Measurements from ENCODE around the gene ADAT2. TPM values are rescaled to one million over a fixed set of nuclear protein-coding genes. Genes with fewer than 3 reads are reported as not detected.

Gene ADAT2
- total RNA-seq, 2 experiments from 2014 or later = 35.9 to 40.8 TPM

DNA sequence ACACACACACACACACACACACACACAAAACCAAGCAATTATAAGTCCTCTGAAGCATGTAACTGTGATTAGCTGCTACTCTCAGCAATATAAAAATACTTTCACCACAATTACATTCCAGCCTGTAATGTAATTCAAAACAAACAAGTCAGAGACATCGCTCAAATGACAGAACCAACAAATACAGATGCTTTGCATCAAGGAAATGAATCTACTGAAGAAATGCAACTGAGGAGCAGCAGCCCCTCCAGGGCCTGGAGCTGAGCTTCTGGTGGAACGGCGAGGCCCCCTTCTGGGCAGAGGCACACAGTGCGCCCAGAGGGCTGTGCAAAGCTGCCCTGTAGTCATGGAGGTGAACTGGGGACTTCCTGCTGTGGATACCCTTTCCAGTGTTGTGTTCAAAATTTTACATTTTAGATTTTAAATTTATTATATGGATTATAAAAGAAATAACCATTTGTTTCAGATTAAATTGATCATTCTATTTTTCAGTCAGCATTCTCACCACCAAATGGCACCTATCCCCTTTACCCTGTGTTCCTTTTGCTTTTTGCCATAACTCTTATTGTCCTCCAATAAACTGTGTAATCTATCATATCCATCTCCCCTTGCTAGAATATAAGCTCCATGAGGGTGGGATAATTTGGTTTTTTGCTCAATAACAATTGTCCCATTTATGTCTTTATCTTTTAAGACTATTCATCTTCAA lies 23.2 kb downstream of the ADAT2 start:
- Mint-ChIP-seq H3K9me3 (no peaks in the 10 kb centered on the region), H3K4me3 (no peak overlapping the region), H3K36me3 (ENCODE audit: low read depth) (peaks cover 27% of the 10 kb centered on the region), H3K4me1 (ENCODE audit: low read depth) (peaks cover 5% of the 10 kb centered on the region), H3K27ac (no peak overlapping the region), H3K27me3 (no peaks in the 10 kb centered on the region)
- CTCF ChIA-PET = interaction anchor here (0.6 to 5.6 kb wide), 33 partner anchors 9 to 1070 kb away, joined by 3 to 34 read pairs (median 4); no protein-coding TSS in a partner anchor
- ATAC-seq = peak; percentile 100
- intact Hi-C loops (cut with micrococcal nuclease) = loop anchor here (10.0 kb wide), 2 partner anchors 862 to 952 kb away; no protein-coding TSS in a partner anchor
- DNase-seq = peak; percentile 80
- POLR2A ChIA-PET = interaction anchor here (0.7 kb wide), 1 partner anchor 368 kb away, joined by 3 read pairs; no protein-coding TSS in a partner anchor
- TF ChIP-seq, protein P1, sequence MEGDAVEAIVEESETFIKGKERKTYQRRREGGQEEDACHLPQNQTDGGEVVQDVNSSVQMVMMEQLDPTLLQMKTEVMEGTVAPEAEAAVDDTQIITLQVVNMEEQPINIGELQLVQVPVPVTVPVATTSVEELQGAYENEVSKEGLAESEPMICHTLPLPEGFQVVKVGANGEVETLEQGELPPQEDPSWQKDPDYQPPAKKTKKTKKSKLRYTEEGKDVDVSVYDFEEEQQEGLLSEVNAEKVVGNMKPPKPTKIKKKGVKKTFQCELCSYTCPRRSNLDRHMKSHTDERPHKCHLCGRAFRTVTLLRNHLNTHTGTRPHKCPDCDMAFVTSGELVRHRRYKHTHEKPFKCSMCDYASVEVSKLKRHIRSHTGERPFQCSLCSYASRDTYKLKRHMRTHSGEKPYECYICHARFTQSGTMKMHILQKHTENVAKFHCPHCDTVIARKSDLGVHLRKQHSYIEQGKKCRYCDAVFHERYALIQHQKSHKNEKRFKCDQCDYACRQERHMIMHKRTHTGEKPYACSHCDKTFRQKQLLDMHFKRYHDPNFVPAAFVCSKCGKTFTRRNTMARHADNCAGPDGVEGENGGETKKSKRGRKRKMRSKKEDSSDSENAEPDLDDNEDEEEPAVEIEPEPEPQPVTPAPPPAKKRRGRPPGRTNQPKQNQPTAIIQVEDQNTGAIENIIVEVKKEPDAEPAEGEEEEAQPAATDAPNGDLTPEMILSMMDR (IDR thresholded peaks at IDR 0.05) = peak; percentile 95

DNA sequence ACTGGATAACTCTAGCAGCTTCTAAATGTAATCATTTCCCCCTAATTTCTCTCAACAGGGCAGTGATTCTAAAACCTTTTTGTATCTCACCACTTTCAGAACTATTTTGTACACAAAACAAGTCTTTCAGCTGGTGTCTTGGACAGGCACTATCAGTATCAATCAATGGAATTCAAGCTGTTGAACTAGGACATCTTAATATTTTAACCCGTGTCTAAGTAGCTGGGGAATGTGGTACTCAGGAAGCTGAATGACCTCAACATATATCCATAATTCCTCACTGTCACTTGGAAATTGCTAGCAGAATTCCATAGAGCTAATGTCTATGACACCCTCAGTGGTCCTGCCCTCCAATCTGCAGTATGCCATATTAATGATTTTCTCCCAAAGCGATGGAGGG lies 24.5 kb downstream of the ADAT2 start:
- Mint-ChIP-seq H3K4me1 (ENCODE audit: low read depth) (peaks cover under 1% of the 10 kb centered on the region), H3K4me3 (no peak overlapping the region), H3K27me3 (no peaks in the 10 kb centered on the region), H3K9me3 (no peaks in the 10 kb centered on the region), H3K36me3 (ENCODE audit: low read depth) (peaks cover 18% of the 10 kb centered on the region), H3K27ac (no peak overlapping the region)
- DNase-seq = no peak
- TF ChIP-seq, protein P1 (IDR thresholded peaks at IDR 0.05) = no peak
- POLR2A ChIA-PET = no interaction called here
- intact Hi-C loops (cut with micrococcal nuclease) = loop anchor here (10.0 kb wide), 2 partner anchors 861 to 951 kb away; no protein-coding TSS in a partner anchor
- CTCF ChIA-PET = interaction anchor here (1.0 to 5.6 kb wide), 8 partner anchors 10 to 951 kb away, joined by 3 to 34 read pairs (median 8); no protein-coding TSS in a partner anchor
- ATAC-seq = no peak

DNA sequence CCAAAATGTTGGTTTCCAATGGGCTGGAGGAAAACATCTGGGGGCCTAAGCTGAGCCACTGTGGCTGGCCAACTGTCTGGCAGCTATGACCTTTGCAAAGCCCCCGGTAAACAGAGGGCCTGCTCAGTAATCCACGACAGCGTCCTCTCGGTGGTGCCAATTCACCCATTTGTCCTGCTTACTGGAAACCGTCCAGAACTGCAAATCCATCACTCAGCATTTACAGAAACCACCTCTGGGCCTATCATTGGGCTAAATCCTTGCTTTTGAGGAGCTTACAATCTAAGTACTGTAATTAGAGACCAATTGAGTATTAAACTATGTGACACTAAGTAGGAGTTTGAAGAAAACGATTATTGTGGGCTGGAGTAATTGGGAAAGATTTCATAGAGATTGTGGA lies 31.0 kb downstream of the ADAT2 start:
- no peak overlapping the region for H3K4me3 Mint-ChIP-seq
- peaks cover 11% of the 10 kb centered on the region for H3K36me3 Mint-ChIP-seq (ENCODE audit: low read depth)
- no peaks in the 10 kb centered on the region for H3K27me3 Mint-ChIP-seq
- ATAC-seq = no peak
- DNase-seq = no peak
- intact Hi-C loops (cut with micrococcal nuclease) = no loop called here
- ChIA-PET POLR2A (no interaction called here), CTCF (no interaction called here)
- TF ChIP-seq, protein P1 (IDR thresholded peaks at IDR 0.05) = no peak
- no peaks in the 10 kb centered on the region for H3K9me3 Mint-ChIP-seq
- no peak overlapping the region for H3K27ac Mint-ChIP-seq
- H3K4me1 Mint-ChIP-seq (ENCODE audit: low read depth) = no peaks in the 10 kb centered on the region

DNA sequence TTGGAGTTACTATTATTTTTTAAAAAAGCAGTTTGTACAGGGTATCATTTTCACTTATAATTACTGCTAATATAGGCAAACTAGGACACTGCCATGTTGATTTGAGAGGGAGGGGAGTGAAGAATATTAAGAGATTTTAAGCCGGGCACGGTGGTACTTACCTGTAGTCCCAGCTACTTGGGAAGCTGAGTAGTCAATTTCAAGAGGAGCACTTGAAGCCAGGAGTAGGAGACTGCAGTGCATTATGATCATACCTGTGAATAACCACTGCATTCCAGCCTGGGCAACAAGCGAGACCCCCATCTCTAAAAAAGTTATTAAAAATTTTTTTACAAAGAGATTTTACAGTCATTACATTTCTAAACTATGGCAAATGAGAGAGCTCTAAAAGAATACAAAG lies 35.7 kb downstream of the ADAT2 start:
- DNase-seq = no peak
- Mint-ChIP-seq H3K27me3 (no peaks in the 10 kb centered on the region), H3K4me3 (no peak overlapping the region), H3K36me3 (ENCODE audit: low read depth) (peaks cover 1% of the 10 kb centered on the region), H3K9me3 (no peaks in the 10 kb centered on the region), H3K27ac (no peak overlapping the region), H3K4me1 (ENCODE audit: low read depth) (peaks cover 2% of the 10 kb centered on the region)
- ChIA-PET POLR2A (interaction anchor here (0.6 kb wide), 1 partner anchor 470 kb away, joined by 3 read pairs; no protein-coding TSS in a partner anchor), CTCF (interaction anchor here (0.7 to 3.3 kb wide), 3 partner anchors 9 to 13 kb away, joined by 3 to 18 read pairs (median 3); no protein-coding TSS in a partner anchor)
- TF ChIP-seq, protein P1 (IDR thresholded peaks at IDR 0.05) = no peak
- intact Hi-C loops (cut with micrococcal nuclease) = no loop called here
- ATAC-seq = no peak

DNA sequence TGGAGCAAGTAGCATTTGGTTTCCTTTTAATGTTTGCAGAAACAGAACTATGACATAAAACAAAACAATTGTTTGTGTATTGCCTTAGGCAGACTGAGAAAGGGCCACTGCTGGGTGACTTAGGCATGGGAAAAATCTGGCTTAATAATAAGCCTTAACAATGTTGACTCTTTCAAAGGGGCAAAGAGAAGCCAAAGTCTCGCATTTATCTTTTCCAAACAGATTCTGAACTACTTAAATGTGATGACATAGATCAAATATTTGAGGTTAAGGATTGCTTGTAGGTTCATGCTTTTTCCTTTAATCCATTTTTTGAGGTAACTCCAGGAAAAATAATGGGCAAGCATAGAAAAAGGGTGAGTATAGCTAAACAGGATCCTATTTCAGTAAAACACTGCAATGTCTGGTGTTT lies 39.6 kb downstream of the ADAT2 start:
- TF ChIP-seq, protein P1 (IDR thresholded peaks at IDR 0.05) = no peak
- ChIA-PET POLR2A (no interaction called here), CTCF (interaction anchor here (1.0 kb wide), 1 partner anchor 16 kb away, joined by 3 read pairs; no protein-coding TSS in a partner anchor)
- intact Hi-C loops (cut with micrococcal nuclease) = no loop called here
- Mint-ChIP-seq H3K36me3 (ENCODE audit: low read depth) (no peaks in the 10 kb centered on the region), H3K27ac (no peak overlapping the region), H3K9me3 (no peaks in the 10 kb centered on the region), H3K4me1 (ENCODE audit: low read depth) (peaks cover 2% of the 10 kb centered on the region), H3K4me3 (no peak overlapping the region), H3K27me3 (peaks cover 1% of the 10 kb centered on the region)
- no peak for DNase-seq
- ATAC-seq = no peak

All from activated CD8-positive, alpha-beta T cell treated with anti-CD3 and anti-CD28 coated beads for 36 hours (primary cell).